GM12878 (cell line): ENCODE results near the gene CLCA2. TPM values are rescaled to one million over a fixed set of nuclear protein-coding genes. Genes with fewer than 3 reads are reported as not detected.
A peak's percentile ranks its signal among the peaks of the same experiment; 100 is the strongest.

Experiments used
- ATAC-seq: fragments of 200-7000 bp; cut with Tn5 transposase; 3 replicates; pipeline ENCODE4 v1.9.1; 2020; ENCODE audit warnings: mild to moderate bottlenecking, moderate library complexity
- BruUV-seq: library from RNA; stranded (reverse); fragments of 400-500 nt; replicated peaks from 2 replicates; lab custom pipeline; 2021; lab: Mats Ljungman, UMichigan
- CTCF ChIA-PET: fragments of 300-600 bp; sonication (Branson Sonifier 250); formaldehyde crosslinking; extraction: SDS; loops from one replicate; lab custom pipeline; 2021; ENCODE audit warnings: inconsistent platforms; lab: Yijun Ruan, JAX
- POLR2A ChIA-PET: fragments of 350-600 bp; formaldehyde crosslinking; extraction: SDS; loops from one replicate; lab custom pipeline; 2021; ENCODE audit warnings: inconsistent platforms; lab: Charles Lee
- RAD21 ChIA-PET: fragments of 300-600 bp; sonication (Branson Sonifier 250); formaldehyde crosslinking; loops from one replicate; lab custom pipeline; 2023; ENCODE audit warnings: antibody characterized with exemption; ENCODE audit not compliant: unreplicated experiment; lab: Charles Lee
- SMC1A ChIA-PET: fragments of 300-600 bp; sonication (Branson Sonifier 250); formaldehyde crosslinking; loops from one replicate; lab custom pipeline; 2023; ENCODE audit not compliant: unreplicated experiment, uncharacterized antibody; lab: Charles Lee
- DNase-seq: peaks from one replicate; pipeline ENCODE4 v3.0.0-alpha.2; 2011; ENCODE audit warnings: low read depth, low spot score
- FAIRE-seq: peaks from 3 replicates; lab custom pipeline; 2011; peaks lifted over from hg19 to GRCh38; lab: Jason Lieb, UNC
- H2AFZ ChIP-seq: 2 replicates; pipeline ENCODE4 v1.6.0; 2011; ENCODE audit warnings: low read depth, low read length, control low read depth; ENCODE audit not compliant: control insufficient read depth
- H3K27ac ChIP-seq: 2 replicates; pipeline ENCODE4 v1.5.1; 2011; ENCODE audit warnings: control low read depth; ENCODE audit not compliant: control insufficient read depth, insufficient read depth
- H3K27me3 ChIP-seq, 2 experiments: replicated peaks in 1 of 2; 2 replicates each; pipeline versions ENCODE4 v1.6.0 to v1.6.1; 2011; ENCODE audit warnings: low read length in 1 of 2; ENCODE audit not compliant: control insufficient read depth in 2 of 2, insufficient read depth in 2 of 2
- H3K36me3 ChIP-seq, 2 experiments: 2 replicates each; pipeline ENCODE4 v1.5.1; 2011; ENCODE audit warnings: low read length in 1 of 2; ENCODE audit not compliant: control insufficient read depth in 2 of 2, insufficient read depth in 2 of 2
- H3K4me1 ChIP-seq: 2 replicates; pipeline ENCODE4 v1.6.1; 2011; ENCODE audit warnings: mild to moderate bottlenecking, low read length, moderate library complexity, mixed read lengths; ENCODE audit not compliant: control insufficient read depth, insufficient read depth
- H3K4me2 ChIP-seq: 2 replicates; pipeline ENCODE4 v1.6.0; 2011; ENCODE audit warnings: control low read depth; ENCODE audit not compliant: control insufficient read depth, insufficient read depth
- H3K4me3 ChIP-seq: fragments of 200-600 bp; sonication (generic); 2 replicates; pipeline ENCODE4 v1.5.1; 2016
- H3K79me2 ChIP-seq: 2 replicates; pipeline ENCODE4 v1.6.0; 2011; ENCODE audit warnings: low read length; ENCODE audit not compliant: control insufficient read depth, insufficient read depth
- H3K9ac ChIP-seq: 2 replicates; pipeline ENCODE4 v1.8.0; 2011; ENCODE audit warnings: low read length, control low read depth, mixed read lengths; ENCODE audit not compliant: control insufficient read depth, insufficient read depth
- H3K9me3 ChIP-seq: replicated peaks from 3 replicates; pipeline ENCODE4 v1.5.1; 2011; ENCODE audit warnings: mild to moderate bottlenecking, low read length; ENCODE audit not compliant: control insufficient read depth, insufficient read depth
- H4K20me1 ChIP-seq: 2 replicates; pipeline ENCODE4 v1.6.0; 2011; ENCODE audit not compliant: control insufficient read depth, insufficient read depth
- RELA ChIP-seq: fragments of 450-650 bp; IDR thresholded peaks from 2 replicates; pipeline ENCODE4 v1.8.0; 2014; ENCODE audit warnings: borderline replicate concordance; ENCODE audit not compliant: partially characterized antibody
- RFX5 ChIP-seq: IDR thresholded peaks from 2 replicates; pipeline ENCODE4 v1.6.1; 2011; ENCODE audit warnings: low read depth, low read length, improper control_type of control experiment
- TAF1 ChIP-seq: IDR thresholded peaks from 2 replicates; pipeline ENCODE4 v1.6.1; 2011; ENCODE audit warnings: mild to moderate bottlenecking, low read depth, low read length, borderline replicate concordance
- WGBS: methylation state at CpG from one replicate; pipeline ENCODE4 v1.1.6; 2016; ENCODE audit warnings: low lambda C conversion rate; ENCODE audit not compliant: insufficient replicate concordance, insufficient coverage; ENCODE audit errors: missing lambda C conversion rate; 5-methylcytosine and 5-hydroxymethylcytosine counted together
- in situ Hi-C: fragments of 300-500 bp; cut with MboI; formaldehyde crosslinking; loops from 9 replicates; pipeline ENCODE4 v1.14.3; 2018; ENCODE audit warnings: mixed read lengths
- intact Hi-C: fragments of 100-400 bp; cut with micrococcal nuclease; formaldehyde crosslinking; loops from one replicate; pipeline ENCODE4 v1.14.2; 2022; ENCODE audit not compliant: unreplicated experiment
- polyA plus RNA-seq, 11 experiments: library from polyadenylated mRNA; depleted of rRNA in 4 of 11; unstranded in 6 of 11; stranded (reverse) in 5 of 11; fragments of >200 nt; fragmentation: Nextera tagmentation in 4 of 11; fragmentation: Illumina TruSeq in 1 of 11; extraction: Ambion mirVana in 4 of 11; extraction: Trizol in 1 of 11; gene quantifications; 1 replicate in 1 of 11; 2 replicates in 10 of 11; pipeline versions ENCODE4 v1.2.1 to v1.2.3, GENCODE V29; 2011 to 2016; ENCODE audit warnings: inconsistent platforms in 2 of 11, missing spikeins in 2 of 11, low read depth in 1 of 11
- total RNA-seq, 4 experiments: library from RNA; depleted of rRNA in 3 of 4; stranded (reverse); fragments of >200 nt in 3 of 4; fragmentation: Illumina TruSeq in 1 of 4; extraction: Trizol in 1 of 4; gene quantifications; 2 replicates each; pipeline versions ENCODE4 v1.2.1 to v1.2.3, GENCODE V29; 2013 to 2021
- TF ChIP-seq, protein P1 (sequence below): fragments of 450-650 bp; IDR thresholded peaks from 2 replicates; pipeline ENCODE4 v1.6.1; 2016; ENCODE audit warnings: mild to moderate bottlenecking, moderate library complexity, borderline replicate concordance

The CLCA2 gene
- total and polyA plus RNA-seq, 10 of the 15 experiments (the other 5 are each of a cell fraction or from before 2014, with no cell fraction given): 0.01 to 0.20 (median 0.08) TPM; not detected in 6

DNA sequence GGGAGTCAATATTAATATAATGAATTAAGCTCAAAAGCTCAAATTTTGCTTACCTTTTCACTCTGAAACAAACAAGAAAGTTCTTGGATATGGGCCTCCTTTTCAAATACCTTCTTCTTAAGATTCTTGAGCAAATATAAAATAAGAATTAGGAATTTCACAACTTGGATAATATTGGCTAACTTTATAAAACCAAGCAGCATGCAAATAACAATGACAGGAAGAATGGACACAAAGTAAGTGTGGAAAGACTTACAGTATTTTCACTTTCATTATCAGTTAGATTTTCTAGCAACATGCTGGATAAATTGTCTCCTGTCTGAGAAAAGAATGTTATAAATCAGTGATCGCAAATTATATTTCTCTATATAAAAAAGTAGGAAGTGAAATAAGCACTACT is 41.1 kb upstream of the CLCA2 start:
- no peaks in the 10 kb centered on the region for H4K20me1 ChIP-seq
- TF ChIP-seq RELA (no peak), RFX5 (no peak), TAF1 (0 out of 2 replicates have a peak, but pooled peaks have one; percentile 15)
- TF ChIP-seq, protein P1, sequence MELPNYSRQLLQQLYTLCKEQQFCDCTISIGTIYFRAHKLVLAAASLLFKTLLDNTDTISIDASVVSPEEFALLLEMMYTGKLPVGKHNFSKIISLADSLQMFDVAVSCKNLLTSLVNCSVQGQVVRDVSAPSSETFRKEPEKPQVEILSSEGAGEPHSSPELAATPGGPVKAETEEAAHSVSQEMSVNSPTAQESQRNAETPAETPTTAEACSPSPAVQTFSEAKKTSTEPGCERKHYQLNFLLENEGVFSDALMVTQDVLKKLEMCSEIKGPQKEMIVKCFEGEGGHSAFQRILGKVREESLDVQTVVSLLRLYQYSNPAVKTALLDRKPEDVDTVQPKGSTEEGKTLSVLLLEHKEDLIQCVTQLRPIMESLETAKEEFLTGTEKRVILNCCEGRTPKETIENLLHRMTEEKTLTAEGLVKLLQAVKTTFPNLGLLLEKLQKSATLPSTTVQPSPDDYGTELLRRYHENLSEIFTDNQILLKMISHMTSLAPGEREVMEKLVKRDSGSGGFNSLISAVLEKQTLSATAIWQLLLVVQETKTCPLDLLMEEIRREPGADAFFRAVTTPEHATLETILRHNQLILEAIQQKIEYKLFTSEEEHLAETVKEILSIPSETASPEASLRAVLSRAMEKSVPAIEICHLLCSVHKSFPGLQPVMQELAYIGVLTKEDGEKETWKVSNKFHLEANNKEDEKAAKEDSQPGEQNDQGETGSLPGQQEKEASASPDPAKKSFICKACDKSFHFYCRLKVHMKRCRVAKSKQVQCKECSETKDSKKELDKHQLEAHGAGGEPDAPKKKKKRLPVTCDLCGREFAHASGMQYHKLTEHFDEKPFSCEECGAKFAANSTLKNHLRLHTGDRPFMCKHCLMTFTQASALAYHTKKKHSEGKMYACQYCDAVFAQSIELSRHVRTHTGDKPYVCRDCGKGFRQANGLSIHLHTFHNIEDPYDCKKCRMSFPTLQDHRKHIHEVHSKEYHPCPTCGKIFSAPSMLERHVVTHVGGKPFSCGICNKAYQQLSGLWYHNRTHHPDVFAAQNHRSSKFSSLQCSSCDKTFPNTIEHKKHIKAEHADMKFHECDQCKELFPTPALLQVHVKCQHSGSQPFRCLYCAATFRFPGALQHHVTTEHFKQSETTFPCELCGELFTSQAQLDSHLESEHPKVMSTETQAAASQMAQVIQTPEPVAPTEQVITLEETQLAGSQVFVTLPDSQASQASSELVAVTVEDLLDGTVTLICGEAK: peak; percentile 71; the same call in 1 of the 2 replicates
- TF ChIP-seq, all 136 proteins: peak for 2
- ChIA-PET SMC1A (interaction anchor here (0.7 to 1.4 kb wide), 6 partner anchors 13 to 699 kb away, joined by 3 to 4 read pairs (median 3); partner anchors contain the start of gene ODF2L), RAD21 (interaction anchor here (0.6 to 1.6 kb wide), 3 partner anchors 13 to 388 kb away, joined by 3 to 8 read pairs (median 3); partner anchors contain the start of gene ODF2L), POLR2A (interaction anchor here (0.5 to 1.1 kb wide), 2 partner anchors 119 to 357 kb away, joined by 3 read pairs; no protein-coding TSS in a partner anchor), CTCF (interaction anchor here (0.9 to 7.3 kb wide), 4 partner anchors 9 to 121 kb away, joined by 5 to 104 read pairs (median 12); partner anchors contain the start of gene ODF2L)
- H3K9ac ChIP-seq: no peak overlapping the region
- in situ Hi-C loops: loop anchor here (5.0 to 25.0 kb wide), 3 partner anchors 119 to 704 kb away; partner anchors contain the start of gene SH3GLB1
- no peaks in the 10 kb centered on the region for H3K36me3 ChIP-seq
- H3K4me2 ChIP-seq: peak overlapping the region; percentile 68
- no TSS peak for BruUV-seq
- peak; percentile 31 for FAIRE-seq
- 4% methylated on average over 1 of the region's 1 CpG for WGBS
- no peaks in the 10 kb centered on the region; the same call in none of the 2 replicates for H3K79me2 ChIP-seq
- peak; percentile 13 for DNase-seq
- H2AFZ ChIP-seq: peak overlapping the region; percentile 78
- H3K4me1 ChIP-seq: no peaks in the 10 kb centered on the region
- intact Hi-C loops: loop anchor here (5.0 to 10.0 kb wide), 5 partner anchors 304 to 942 kb away; partner anchors contain the start of gene LMO4
- H3K27ac ChIP-seq: peak overlapping the region; percentile 61
- H3K4me3 ChIP-seq: peak overlapping the region; percentile 30; the same call in 1 of the 2 replicates
- no peaks in the 10 kb centered on the region for H3K27me3 ChIP-seq
- ATAC-seq: peak; percentile 70
- H3K9me3 ChIP-seq: peaks cover 6% of the 10 kb centered on the region; the same call in 2 of the 3 replicates
